OCI-LY1 (cell line): ENCODE results near the gene PDCD2.

Experiments
- H2AFZ ChIP-seq: fragments of 200-600 bp; sonication (generic), shearing (Covaris generic); 2 replicates; pipeline ENCODE4 v1.6.0; 2014; ENCODE audit warnings: antibody characterized with exemption, mild to moderate bottlenecking, low read length
- H3F3A ChIP-seq: fragments of 200-600 bp; sonication (generic), shearing (Covaris generic); 2 replicates; pipeline ENCODE4 v1.6.0; 2014; ENCODE audit warnings: mild to moderate bottlenecking, antibody characterized with exemption, low read length, moderate library complexity; ENCODE audit not compliant: insufficient read depth
- H3K27ac ChIP-seq: fragments of 200-600 bp; sonication (generic); 2 replicates; pipeline ENCODE4 v1.5.1; 2014; ENCODE audit warnings: low read length, mixed run types, mild to moderate bottlenecking, low read depth; ENCODE audit not compliant: poor library complexity, severe bottlenecking
- H3K27me3 ChIP-seq: fragments of 200-600 bp; sonication (generic); 2 replicates; pipeline ENCODE4 v1.6.0; 2014; ENCODE audit warnings: antibody characterized with exemption, mild to moderate bottlenecking, low read length, moderate library complexity; ENCODE audit not compliant: insufficient read depth
- H3K36me3 ChIP-seq: fragments of 200-600 bp; sonication (generic); 2 replicates; pipeline ENCODE4 v1.6.1; 2014; ENCODE audit warnings: mild to moderate bottlenecking, antibody characterized with exemption, low read length, moderate library complexity, mixed read lengths; ENCODE audit not compliant: insufficient read depth
- H3K4me1 ChIP-seq: fragments of 200-600 bp; sonication (generic); 2 replicates; pipeline ENCODE4 v1.5.1; 2014; ENCODE audit warnings: mild to moderate bottlenecking, low read length, moderate library complexity; ENCODE audit not compliant: insufficient read depth, severe bottlenecking
- H3K4me2 ChIP-seq: fragments of 200-600 bp; sonication (generic), shearing (Covaris generic); 2 replicates; pipeline ENCODE4 v1.6.1; 2014; ENCODE audit warnings: low read length
- H3K4me3 ChIP-seq: fragments of 200-600 bp; sonication (generic); 2 replicates; pipeline ENCODE4 v1.5.1; 2014; ENCODE audit warnings: low read length, low read depth, mild to moderate bottlenecking, mixed read lengths; ENCODE audit not compliant: poor library complexity, severe bottlenecking
- H3K79me2 ChIP-seq: fragments of 200-600 bp; shearing (Covaris generic); 2 replicates; pipeline ENCODE4 v1.6.1; 2016; ENCODE audit warnings: mixed run types, low read length, mixed read lengths; ENCODE audit not compliant: insufficient read depth
- H3K9ac ChIP-seq: fragments of 200-600 bp; sonication (generic), shearing (Covaris generic); 2 replicates; pipeline ENCODE4 v1.6.1; 2014; ENCODE audit warnings: mild to moderate bottlenecking, low read length, mixed read lengths
- H3K9me2 ChIP-seq: fragments of 200-600 bp; sonication (generic), shearing (Covaris generic); 2 replicates; pipeline ENCODE4 v1.6.1; 2014; ENCODE audit warnings: low read depth, mild to moderate bottlenecking, low read length, mixed read lengths
- H3K9me3 ChIP-seq: fragments of 200-600 bp; shearing (Covaris generic); 2 replicates; pipeline ENCODE4 v1.6.1; 2014; ENCODE audit warnings: low read length, mixed read lengths
- H4K20me1 ChIP-seq: fragments of 200-600 bp; sonication (generic), shearing (Covaris generic); 2 replicates; pipeline ENCODE4 v1.6.0; 2016; ENCODE audit warnings: mild to moderate bottlenecking, low read length; ENCODE audit not compliant: insufficient read depth
- CTCF ChIP-seq: fragments of 200-600 bp; sonication (generic), shearing (Covaris generic); IDR thresholded peaks from 2 replicates; pipeline ENCODE4 v1.5.1; 2017; ENCODE audit warnings: mild to moderate bottlenecking, antibody characterized with exemption, low read length, moderate library complexity, mixed read lengths
- EZH2 ChIP-seq: fragments of 200-600 bp; sonication (generic), shearing (Covaris generic); IDR thresholded peaks from 2 replicates; pipeline ENCODE4 v1.8.0; 2017; ENCODE audit warnings: borderline replicate concordance, mixed run types, mild to moderate bottlenecking, antibody characterized with exemption, low read length, moderate library complexity, mixed read lengths

Gene PDCD2

GRCh38 chr6:170564936-170565530 is 19.4 kb downstream of the PDCD2 start:
- no peak for TF ChIP-seq CTCF
- TF ChIP-seq EZH2: no peak
- H3K27ac ChIP-seq: no peak overlapping the region
- H3K9me2 ChIP-seq: no peaks in the 10 kb centered on the region
- no peak overlapping the region for H3K4me2 ChIP-seq
- H3K9me3 ChIP-seq: no peaks in the 10 kb centered on the region
- no peak overlapping the region for H3K4me3 ChIP-seq
- no peak overlapping the region for H3K9ac ChIP-seq
- H3K27me3 ChIP-seq: no peaks in the 10 kb centered on the region
- no peaks in the 10 kb centered on the region for H4K20me1 ChIP-seq
- peaks cover 82% of the 10 kb centered on the region for H3K36me3 ChIP-seq
- H2AFZ ChIP-seq: no peak overlapping the region
- H3K79me2 ChIP-seq: no peaks in the 10 kb centered on the region
- no peaks in the 10 kb centered on the region for H3K4me1 ChIP-seq
- no peaks in the 10 kb centered on the region; the same call in 1 of the 2 replicates for H3F3A ChIP-seq

GRCh38 chr6:170561555-170561954 is 22.9 kb downstream of the PDCD2 start:
- no peaks in the 10 kb centered on the region for H3F3A ChIP-seq
- H3K9me3 ChIP-seq: no peaks in the 10 kb centered on the region
- H3K4me2 ChIP-seq: no peak overlapping the region
- no peak overlapping the region for H3K9ac ChIP-seq
- H2AFZ ChIP-seq: no peak overlapping the region
- H3K9me2 ChIP-seq: no peaks in the 10 kb centered on the region
- no peak overlapping the region for H3K4me3 ChIP-seq
- no peak overlapping the region for H3K27ac ChIP-seq
- peaks cover 82% of the 10 kb centered on the region for H3K36me3 ChIP-seq
- no peaks in the 10 kb centered on the region for H3K27me3 ChIP-seq
- peaks cover under 1% of the 10 kb centered on the region for H3K4me1 ChIP-seq
- peaks cover 5% of the 10 kb centered on the region for H3K79me2 ChIP-seq
- TF ChIP-seq EZH2 (no peak), CTCF (no peak)
- H4K20me1 ChIP-seq: no peaks in the 10 kb centered on the region

- Histone ChIP-seq H4K20me1 (no peaks in the 10 kb centered on the region), H3K9ac (peak overlapping the region; percentile 86), H2AFZ (no peak overlapping the region), H3K4me3 (peak overlapping the region; percentile 83), H3K79me2 (peaks cover 54% of the 10 kb centered on the region), H3K9me2 (no peaks in the 10 kb centered on the region), H3K36me3 (peaks cover 43% of the 10 kb centered on the region), H3K4me2 (peak overlapping the region; percentile 87), H3F3A (no peaks in the 10 kb centered on the region), H3K27me3 (no peaks in the 10 kb centered on the region), H3K27ac (no peak overlapping the region), H3K4me1 (peaks cover 39% of the 10 kb centered on the region), H3K9me3 (no peaks in the 10 kb centered on the region)
- TF ChIP-seq CTCF (no peak), EZH2 (no peak)
These were observed 29.1 kb downstream of the PDCD2 start for GRCh38 chr6:170555305-170555704.
